Mesendoderm (in vitro differentiated cells): ENCODE measurements around the gene SOX9.
A peak's percentile ranks its signal among the peaks of the same experiment; 100 is the strongest.

Experiments used
- DNase-seq: peaks from one replicate; pipeline ENCODE4 v3.0.0; 2013
- H2AK5ac ChIP-seq: 2 replicates; pipeline ENCODE4 v1.6.1; 2013; ENCODE audit warnings: low read length, inconsistent platforms
- H2BK120ac ChIP-seq: 2 replicates; pipeline ENCODE4 v1.6.1; 2013; ENCODE audit warnings: low read depth, mild to moderate bottlenecking, low read length, moderate library complexity, mixed read lengths
- H2BK15ac ChIP-seq: replicated peaks from 2 replicates; pipeline ENCODE4 v1.6.1; 2013; ENCODE audit warnings: low read depth, mild to moderate bottlenecking, moderate library complexity
- H2BK5ac ChIP-seq: 2 replicates; pipeline ENCODE4 v1.6.1; 2013; ENCODE audit warnings: low read length, inconsistent platforms
- H3K18ac ChIP-seq: 2 replicates; pipeline ENCODE4 v1.6.1; 2013; ENCODE audit warnings: mild to moderate bottlenecking, low read length, mixed read lengths
- H3K23ac ChIP-seq: one replicate; pipeline ENCODE4 v1.6.1; 2013; ENCODE audit warnings: low read length
- H3K27ac ChIP-seq: 2 replicates; pipeline ENCODE4 v1.5.1; 2013; ENCODE audit warnings: low read depth, mild to moderate bottlenecking, inconsistent platforms, low read length, moderate library complexity
- H3K27me3 ChIP-seq: 2 replicates; pipeline ENCODE4 v1.6.1; 2013; ENCODE audit warnings: low read length, control low read depth, mild to moderate bottlenecking, inconsistent platforms; ENCODE audit not compliant: insufficient read depth, poor library complexity
- H3K36me3 ChIP-seq: 2 replicates; pipeline ENCODE4 v1.6.1; 2013; ENCODE audit warnings: low read length, inconsistent platforms; ENCODE audit not compliant: control insufficient read depth, insufficient read depth
- H3K4ac ChIP-seq: one replicate; pipeline ENCODE4 v1.6.1; 2013; ENCODE audit warnings: low read depth, mild to moderate bottlenecking, low read length, moderate library complexity
- H3K4me1 ChIP-seq: 2 replicates; pipeline ENCODE4 v1.6.1; 2013; ENCODE audit warnings: low read depth, low read length, inconsistent platforms; ENCODE audit not compliant: control insufficient read depth
- H3K4me2 ChIP-seq: 2 replicates; pipeline ENCODE4 v1.6.1; 2013; ENCODE audit warnings: low read length
- H3K4me3 ChIP-seq: 2 replicates; pipeline ENCODE4 v1.5.1; 2013; ENCODE audit warnings: mild to moderate bottlenecking, low read length
- H3K56ac ChIP-seq: one replicate; pipeline ENCODE4 v1.6.1; 2013; ENCODE audit warnings: low read length
- H3K79me1 ChIP-seq: 2 replicates; pipeline ENCODE4 v1.6.1; 2013; ENCODE audit warnings: low read length, inconsistent platforms
- H3K79me2 ChIP-seq: 2 replicates; pipeline ENCODE4 v1.6.1; 2013; ENCODE audit warnings: mild to moderate bottlenecking, low read length; ENCODE audit not compliant: control insufficient read depth, insufficient read depth
- H3K9ac ChIP-seq: 2 replicates; pipeline ENCODE4 v1.6.1; 2013; ENCODE audit warnings: low read length, inconsistent platforms
- H4K5ac ChIP-seq: one replicate; pipeline ENCODE4 v1.6.1; 2013; ENCODE audit warnings: low read length
- H4K8ac ChIP-seq: one replicate; pipeline ENCODE4 v1.6.1; 2013; ENCODE audit warnings: low read depth, mild to moderate bottlenecking, control low read depth, low read length, moderate library complexity
- whole genome bisulfite sequencing: extraction: QIAGEN DNeasy Blood & Tissue Kit; methylation state at CpG from one replicate; pipeline ENCODE4 v1.1.7; 2013; ENCODE audit warnings: low lambda C conversion rate, missing lambda C conversion rate; ENCODE audit not compliant: insufficient coverage; ENCODE audit errors: extremely low coverage; 5-methylcytosine and 5-hydroxymethylcytosine counted together

SOX9 gene

DNA sequence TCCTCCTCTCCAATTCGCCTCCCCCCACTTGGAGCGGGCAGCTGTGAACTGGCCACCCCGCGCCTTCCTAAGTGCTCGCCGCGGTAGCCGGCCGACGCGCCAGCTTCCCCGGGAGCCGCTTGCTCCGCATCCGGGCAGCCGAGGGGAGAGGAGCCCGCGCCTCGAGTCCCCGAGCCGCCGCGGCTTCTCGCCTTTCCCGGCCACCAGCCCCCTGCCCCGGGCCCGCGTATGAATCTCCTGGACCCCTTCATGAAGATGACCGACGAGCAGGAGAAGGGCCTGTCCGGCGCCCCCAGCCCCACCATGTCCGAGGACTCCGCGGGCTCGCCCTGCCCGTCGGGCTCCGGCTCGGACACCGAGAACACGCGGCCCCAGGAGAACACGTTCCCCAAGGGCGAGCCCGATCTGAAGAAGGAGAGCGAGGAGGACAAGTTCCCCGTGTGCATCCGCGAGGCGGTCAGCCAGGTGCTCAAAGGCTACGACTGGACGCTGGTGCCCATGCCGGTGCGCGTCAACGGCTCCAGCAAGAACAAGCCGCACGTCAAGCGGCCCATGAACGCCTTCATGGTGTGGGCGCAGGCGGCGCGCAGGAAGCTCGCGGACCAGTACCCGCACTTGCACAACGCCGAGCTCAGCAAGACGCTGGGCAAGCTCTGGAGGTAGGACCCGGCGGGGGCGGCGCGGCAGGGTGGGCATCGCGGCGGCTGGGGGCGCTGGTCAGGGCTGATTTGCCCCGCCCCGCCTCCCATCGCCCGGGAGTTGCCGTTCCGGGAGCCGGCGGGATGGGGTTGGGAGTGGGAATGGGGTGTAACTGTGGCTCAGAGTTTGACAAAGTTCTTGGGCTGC, 567 bp downstream of the SOX9 start:
- Histone ChIP-seq H3K18ac (peak overlapping the region; percentile 57), H3K27ac (no peak overlapping the region), H2BK15ac (no peak overlapping the region), H3K4me1 (peaks cover 7% of the 10 kb centered on the region), H3K23ac (no peak overlapping the region), H3K4ac (no peak overlapping the region), H2AK5ac (no peak overlapping the region), H4K5ac (no peak overlapping the region), H2BK5ac (no peak overlapping the region), H2BK120ac (no peak overlapping the region), H3K9ac (peak overlapping the region; percentile 69), H3K79me2 (no peaks in the 10 kb centered on the region), H3K36me3 (no peaks in the 10 kb centered on the region), H3K4me3 (peak overlapping the region; percentile 30), H4K8ac (no peak overlapping the region), H3K56ac (peak overlapping the region; percentile 82), H3K27me3 (peaks cover 24% of the 10 kb centered on the region), H3K79me1 (no peaks in the 10 kb centered on the region), H3K4me2 (peak overlapping the region; percentile 99)
- peak; percentile 63 for DNase-seq
- no CpG with 5 or more reads among the region's 88 CpGs for WGBS

DNA sequence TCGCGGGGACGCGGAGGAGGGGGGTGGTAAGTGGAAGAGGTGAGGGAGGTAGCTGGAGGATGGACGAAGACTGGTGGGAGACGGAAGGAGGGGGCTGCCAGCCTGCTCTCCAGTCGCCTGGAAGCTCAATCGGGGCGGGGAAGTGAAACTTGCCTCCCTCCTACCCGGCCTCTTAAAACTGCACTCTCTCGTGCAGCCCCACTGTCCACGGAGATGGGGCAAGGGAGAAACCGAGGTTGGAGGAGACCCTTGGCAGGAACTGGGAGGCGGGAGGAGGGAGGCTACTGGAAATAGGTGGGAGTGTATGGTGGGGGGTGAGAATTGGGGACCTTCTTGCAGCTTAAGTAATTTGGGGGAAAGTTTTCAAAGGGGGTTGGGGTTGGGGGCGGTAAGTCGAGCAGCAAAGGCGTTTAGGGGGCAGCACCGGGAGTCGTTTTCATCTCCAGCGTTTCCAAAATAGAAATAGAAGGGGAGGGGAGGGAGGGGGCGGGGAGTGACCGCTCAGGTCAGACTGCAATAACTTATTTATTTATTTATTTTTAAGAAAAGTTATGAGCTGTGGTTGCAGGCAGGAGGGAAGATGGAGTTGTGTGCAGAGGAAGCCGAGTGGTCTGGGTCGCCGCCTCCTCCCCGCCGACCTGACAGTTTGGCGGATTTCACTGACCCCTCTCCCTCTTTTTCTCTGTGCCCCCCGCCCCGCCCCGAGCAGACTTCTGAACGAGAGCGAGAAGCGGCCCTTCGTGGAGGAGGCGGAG, 1.4 kb downstream of the SOX9 start:
- Histone ChIP-seq H3K23ac (no peak overlapping the region), H2AK5ac (no peak overlapping the region), H3K4ac (no peak overlapping the region), H2BK120ac (no peak overlapping the region), H3K4me1 (peaks cover 4% of the 10 kb centered on the region), H3K79me1 (no peaks in the 10 kb centered on the region), H2BK15ac (no peak overlapping the region), H3K9ac (peak overlapping the region; percentile 69), H3K27ac (no peak overlapping the region), H3K4me2 (peak overlapping the region; percentile 99), H3K79me2 (no peaks in the 10 kb centered on the region), H3K18ac (no peak overlapping the region), H3K36me3 (no peaks in the 10 kb centered on the region), H4K8ac (no peak overlapping the region), H4K5ac (no peak overlapping the region), H2BK5ac (no peak overlapping the region), H3K56ac (peak overlapping the region; percentile 77), H3K27me3 (peaks cover 16% of the 10 kb centered on the region), H3K4me3 (peak overlapping the region; percentile 30)
- no peak for DNase-seq
- WGBS = no CpG with 5 or more reads among the region's 36 CpGs

DNA sequence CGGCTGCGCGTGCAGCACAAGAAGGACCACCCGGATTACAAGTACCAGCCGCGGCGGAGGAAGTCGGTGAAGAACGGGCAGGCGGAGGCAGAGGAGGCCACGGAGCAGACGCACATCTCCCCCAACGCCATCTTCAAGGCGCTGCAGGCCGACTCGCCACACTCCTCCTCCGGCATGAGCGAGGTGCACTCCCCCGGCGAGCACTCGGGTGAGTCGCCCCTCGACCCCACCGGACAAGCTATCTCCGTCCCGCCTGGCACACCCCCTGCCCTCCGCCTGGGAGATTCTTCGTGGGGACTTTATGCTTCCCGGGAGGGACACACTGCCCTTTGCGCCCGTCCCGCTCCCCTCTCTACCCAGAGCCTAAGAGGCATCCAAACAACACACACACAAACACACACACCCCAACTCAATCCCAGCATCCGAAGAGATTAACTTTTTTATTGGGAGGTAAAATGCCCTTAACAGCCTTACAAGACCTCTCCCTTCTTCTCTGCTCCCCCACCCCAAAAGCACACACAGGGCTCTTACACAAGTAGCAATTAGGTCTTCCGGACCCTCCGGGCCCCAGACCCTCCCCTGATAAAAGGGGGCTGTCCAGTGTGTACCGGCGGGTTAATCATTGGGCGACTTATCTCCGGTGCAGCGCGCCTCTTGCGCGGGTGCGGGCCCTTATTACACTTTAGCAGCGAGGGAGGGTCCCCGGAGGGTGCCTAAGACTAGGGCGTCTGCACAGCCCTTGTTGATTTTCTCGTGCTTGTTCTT, 2.1 kb downstream of the SOX9 start:
- peak; percentile 61 for DNase-seq
- H3K27me3 ChIP-seq = peaks cover 8% of the 10 kb centered on the region
- no peak overlapping the region for H2AK5ac ChIP-seq

DNA sequence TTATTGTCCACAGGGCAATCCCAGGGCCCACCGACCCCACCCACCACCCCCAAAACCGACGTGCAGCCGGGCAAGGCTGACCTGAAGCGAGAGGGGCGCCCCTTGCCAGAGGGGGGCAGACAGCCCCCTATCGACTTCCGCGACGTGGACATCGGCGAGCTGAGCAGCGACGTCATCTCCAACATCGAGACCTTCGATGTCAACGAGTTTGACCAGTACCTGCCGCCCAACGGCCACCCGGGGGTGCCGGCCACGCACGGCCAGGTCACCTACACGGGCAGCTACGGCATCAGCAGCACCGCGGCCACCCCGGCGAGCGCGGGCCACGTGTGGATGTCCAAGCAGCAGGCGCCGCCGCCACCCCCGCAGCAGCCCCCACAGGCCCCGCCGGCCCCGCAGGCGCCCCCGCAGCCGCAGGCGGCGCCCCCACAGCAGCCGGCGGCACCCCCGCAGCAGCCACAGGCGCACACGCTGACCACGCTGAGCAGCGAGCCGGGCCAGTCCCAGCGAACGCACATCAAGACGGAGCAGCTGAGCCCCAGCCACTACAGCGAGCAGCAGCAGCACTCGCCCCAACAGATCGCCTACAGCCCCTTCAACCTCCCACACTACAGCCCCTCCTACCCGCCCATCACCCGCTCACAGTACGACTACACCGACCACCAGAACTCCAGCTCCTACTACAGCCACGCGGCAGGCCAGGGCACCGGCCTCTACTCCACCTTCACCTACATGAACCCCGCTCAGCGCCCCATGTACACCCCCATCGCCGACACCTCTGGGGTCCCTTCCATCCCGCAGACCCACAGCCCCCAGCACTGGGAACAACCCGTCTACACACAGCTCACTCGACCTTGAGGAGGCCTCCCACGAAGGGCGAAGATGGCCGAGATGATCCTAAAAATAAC, 3.0 kb downstream of the SOX9 start:
- Histone ChIP-seq H3K18ac (no peak overlapping the region), H3K4me2 (peak overlapping the region; percentile 67), H3K4ac (no peak overlapping the region), H2BK5ac (no peak overlapping the region), H4K8ac (no peak overlapping the region), H2BK15ac (no peak overlapping the region), H3K23ac (peak overlapping the region; percentile 15), H2BK120ac (no peak overlapping the region), H4K5ac (no peak overlapping the region), H3K27me3 (peaks cover 3% of the 10 kb centered on the region), H3K4me1 (peaks cover 2% of the 10 kb centered on the region), H3K4me3 (no peak overlapping the region), H3K36me3 (no peaks in the 10 kb centered on the region), H3K56ac (peak overlapping the region; percentile 60), H3K79me1 (no peaks in the 10 kb centered on the region), H3K79me2 (no peaks in the 10 kb centered on the region), H3K27ac (no peak overlapping the region), H3K9ac (peak overlapping the region; percentile 44), H2AK5ac (no peak overlapping the region)
- no peak for DNase-seq
- no CpG with 5 or more reads among the region's 75 CpGs for WGBS

More for the DNA sequence above, 2.1 kb downstream of the SOX9 start:
- no peak overlapping the region for H2BK15ac ChIP-seq
- no peak overlapping the region for H4K5ac ChIP-seq
- no peak overlapping the region for H3K23ac ChIP-seq
- H3K79me1 ChIP-seq = no peaks in the 10 kb centered on the region
- no peaks in the 10 kb centered on the region for H3K36me3 ChIP-seq
- no peaks in the 10 kb centered on the region for H3K79me2 ChIP-seq
- H2BK120ac ChIP-seq = no peak overlapping the region
- peak overlapping the region; percentile 50 for H3K9ac ChIP-seq
- no peak overlapping the region for H3K4ac ChIP-seq
- H3K56ac ChIP-seq = peak overlapping the region; percentile 60
- H3K18ac ChIP-seq = no peak overlapping the region
- peaks cover 4% of the 10 kb centered on the region for H3K4me1 ChIP-seq
- H2BK5ac ChIP-seq = no peak overlapping the region
- no peak overlapping the region for H4K8ac ChIP-seq
- H3K27ac ChIP-seq = no peak overlapping the region
- WGBS = no CpG with 5 or more reads among the region's 48 CpGs
- peak overlapping the region; percentile 67 for H3K4me2 ChIP-seq
- peak overlapping the region; percentile 28 for H3K4me3 ChIP-seq

DNA sequence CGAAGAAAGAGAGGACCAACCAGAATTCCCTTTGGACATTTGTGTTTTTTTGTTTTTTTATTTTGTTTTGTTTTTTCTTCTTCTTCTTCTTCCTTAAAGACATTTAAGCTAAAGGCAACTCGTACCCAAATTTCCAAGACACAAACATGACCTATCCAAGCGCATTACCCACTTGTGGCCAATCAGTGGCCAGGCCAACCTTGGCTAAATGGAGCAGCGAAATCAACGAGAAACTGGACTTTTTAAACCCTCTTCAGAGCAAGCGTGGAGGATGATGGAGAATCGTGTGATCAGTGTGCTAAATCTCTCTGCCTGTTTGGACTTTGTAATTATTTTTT, 3.6 kb downstream of the SOX9 start:
- H4K8ac ChIP-seq = no peak overlapping the region
- no peaks in the 10 kb centered on the region for H3K27me3 ChIP-seq
- no peaks in the 10 kb centered on the region for H3K4me1 ChIP-seq
- no peak overlapping the region for H4K5ac ChIP-seq
- H2AK5ac ChIP-seq = no peak overlapping the region
- no peak overlapping the region for H3K4me2 ChIP-seq
- no peak overlapping the region for H3K18ac ChIP-seq
- H2BK15ac ChIP-seq = no peak overlapping the region
- no peak overlapping the region for H3K27ac ChIP-seq
- DNase-seq = no peak
- no peak overlapping the region for H2BK120ac ChIP-seq
- no peak overlapping the region for H3K56ac ChIP-seq
- WGBS = no CpG with 5 or more reads among the region's 7 CpGs
- no peak overlapping the region for H3K4ac ChIP-seq
- H3K4me3 ChIP-seq = no peak overlapping the region
- no peak overlapping the region for H3K9ac ChIP-seq
- no peak overlapping the region for H2BK5ac ChIP-seq
- no peak overlapping the region for H3K23ac ChIP-seq
- no peaks in the 10 kb centered on the region for H3K79me2 ChIP-seq
- no peaks in the 10 kb centered on the region for H3K79me1 ChIP-seq
- no peaks in the 10 kb centered on the region for H3K36me3 ChIP-seq
